Mesenchymal stem cell (in vitro differentiated cells and primary cell): ENCODE data around the gene AP3S2.

Source experiments
- DNase-seq: peaks from one replicate; pipeline ENCODE4 v3.0.0-alpha.2; 2013
- H2AFZ ChIP-seq: one replicate; pipeline ENCODE4 v1.6.1; 2013; ENCODE audit warnings: low read depth, mild to moderate bottlenecking, control low read depth, inconsistent platforms, low read length, moderate library complexity
- H2AK5ac ChIP-seq: 2 replicates; pipeline ENCODE4 v1.6.1; 2013; ENCODE audit warnings: low read length, moderate library complexity, mild to moderate bottlenecking, inconsistent platforms; ENCODE audit not compliant: severe bottlenecking
- H2BK120ac ChIP-seq: one replicate; pipeline ENCODE4 v1.6.1; 2013; ENCODE audit warnings: low read depth, mild to moderate bottlenecking, inconsistent platforms, low read length, moderate library complexity
- H2BK12ac ChIP-seq, 2 experiments: one replicate each; pipeline ENCODE4 v1.6.1; 2013; ENCODE audit warnings: inconsistent platforms in 2 of 2, low read length in 2 of 2, mild to moderate bottlenecking in 2 of 2, moderate library complexity in 2 of 2, control low read depth in 1 of 2
- H2BK15ac ChIP-seq: one replicate; pipeline ENCODE4 v1.6.1; 2013; ENCODE audit warnings: mild to moderate bottlenecking, low read depth, inconsistent platforms; ENCODE audit not compliant: poor library complexity, severe bottlenecking
- H2BK5ac ChIP-seq: 2 replicates; pipeline ENCODE4 v1.6.1; 2013; ENCODE audit warnings: low read depth, mild to moderate bottlenecking, low read length, control low read depth, inconsistent platforms; ENCODE audit not compliant: poor library complexity, severe bottlenecking
- H3K14ac ChIP-seq, 2 experiments: one replicate each; pipeline ENCODE4 v1.6.1; 2013; ENCODE audit warnings: inconsistent platforms in 2 of 2, low read length in 2 of 2, control low read depth in 1 of 2, mild to moderate bottlenecking in 1 of 2, moderate library complexity in 1 of 2
- H3K18ac ChIP-seq, 2 experiments: one replicate each; pipeline ENCODE4 v1.6.1; 2013; ENCODE audit warnings: inconsistent platforms in 2 of 2, low read length in 2 of 2, control low read depth in 1 of 2, low read depth in 1 of 2, mild to moderate bottlenecking in 1 of 2
- H3K23ac ChIP-seq, 2 experiments: one replicate each; pipeline ENCODE4 v1.6.1; 2013; ENCODE audit warnings: inconsistent platforms in 2 of 2, low read length in 2 of 2, mild to moderate bottlenecking in 2 of 2, moderate library complexity in 2 of 2, control low read depth in 1 of 2
- H3K27ac ChIP-seq: 2 replicates; pipeline ENCODE4 v1.5.1; 2013; ENCODE audit warnings: mild to moderate bottlenecking, moderate library complexity, low read length, control low read depth, inconsistent platforms; ENCODE audit not compliant: poor library complexity, severe bottlenecking
- H3K27me3 ChIP-seq, 2 experiments: 2 replicates each; pipeline versions ENCODE4 v1.6.1 to v1.7.0; 2013; ENCODE audit warnings: low read length in 2 of 2, mild to moderate bottlenecking in 2 of 2, moderate library complexity in 2 of 2, control low read depth in 1 of 2, inconsistent platforms in 1 of 2; ENCODE audit not compliant: control insufficient read depth in 1 of 2, insufficient read depth in 1 of 2
- H3K36me3 ChIP-seq, 2 experiments: 2 replicates each; pipeline versions ENCODE4 v1.6.1 to v1.7.0; 2013; ENCODE audit warnings: low read length in 2 of 2, control low read depth in 1 of 2, inconsistent platforms in 1 of 2, low read depth in 1 of 2, mild to moderate bottlenecking in 1 of 2; ENCODE audit not compliant: insufficient read depth in 2 of 2, control insufficient read depth in 1 of 2
- H3K4ac ChIP-seq, 2 experiments: one replicate each; pipeline ENCODE4 v1.6.1; 2013; ENCODE audit warnings: inconsistent platforms in 2 of 2, low read length in 2 of 2, mild to moderate bottlenecking in 2 of 2, moderate library complexity in 2 of 2, control low read depth in 1 of 2, low read depth in 1 of 2
- H3K4me1 ChIP-seq: 2 replicates; pipeline ENCODE4 v1.6.1; 2013; ENCODE audit warnings: low read depth, low read length, control low read depth; ENCODE audit not compliant: control insufficient read depth, insufficient read depth
- H3K4me2 ChIP-seq: 2 replicates; pipeline ENCODE4 v1.6.1; 2013; ENCODE audit warnings: low read length, mild to moderate bottlenecking, inconsistent platforms; ENCODE audit not compliant: poor library complexity, severe bottlenecking
- H3K4me3 ChIP-seq, 2 experiments: 2 replicates each; pipeline versions ENCODE4 v1.5.1 to v1.7.0; 2013; ENCODE audit warnings: low read length in 2 of 2, mild to moderate bottlenecking in 2 of 2, control low read depth in 1 of 2, low read depth in 1 of 2; ENCODE audit not compliant: insufficient read depth in 1 of 2
- H3K79me1 ChIP-seq: replicated peaks from 2 replicates; pipeline ENCODE4 v1.6.1; 2013; ENCODE audit warnings: mild to moderate bottlenecking, control low read depth, low read length, inconsistent platforms; ENCODE audit not compliant: poor library complexity, severe bottlenecking
- H3K9ac ChIP-seq: 2 replicates; pipeline ENCODE4 v1.7.0; 2013; ENCODE audit warnings: mild to moderate bottlenecking, low read length, moderate library complexity
- H3K9me3 ChIP-seq: 2 replicates; pipeline ENCODE4 v1.7.0; 2013; ENCODE audit warnings: mild to moderate bottlenecking, low read length; ENCODE audit not compliant: control insufficient read depth
- H4K8ac ChIP-seq: one replicate; pipeline ENCODE4 v1.6.1; 2013; ENCODE audit warnings: inconsistent platforms, mild to moderate bottlenecking, low read length, moderate library complexity
- H4K91ac ChIP-seq: one replicate; pipeline ENCODE4 v1.6.1; 2013; ENCODE audit warnings: mild to moderate bottlenecking, low read length, inconsistent platforms
- WGBS: methylation state at CpG from one replicate; pipeline ENCODE4 v1.1.7; 2013; ENCODE audit warnings: mixed read lengths; 5-methylcytosine and 5-hydroxymethylcytosine counted together

AP3S2 gene

DNA sequence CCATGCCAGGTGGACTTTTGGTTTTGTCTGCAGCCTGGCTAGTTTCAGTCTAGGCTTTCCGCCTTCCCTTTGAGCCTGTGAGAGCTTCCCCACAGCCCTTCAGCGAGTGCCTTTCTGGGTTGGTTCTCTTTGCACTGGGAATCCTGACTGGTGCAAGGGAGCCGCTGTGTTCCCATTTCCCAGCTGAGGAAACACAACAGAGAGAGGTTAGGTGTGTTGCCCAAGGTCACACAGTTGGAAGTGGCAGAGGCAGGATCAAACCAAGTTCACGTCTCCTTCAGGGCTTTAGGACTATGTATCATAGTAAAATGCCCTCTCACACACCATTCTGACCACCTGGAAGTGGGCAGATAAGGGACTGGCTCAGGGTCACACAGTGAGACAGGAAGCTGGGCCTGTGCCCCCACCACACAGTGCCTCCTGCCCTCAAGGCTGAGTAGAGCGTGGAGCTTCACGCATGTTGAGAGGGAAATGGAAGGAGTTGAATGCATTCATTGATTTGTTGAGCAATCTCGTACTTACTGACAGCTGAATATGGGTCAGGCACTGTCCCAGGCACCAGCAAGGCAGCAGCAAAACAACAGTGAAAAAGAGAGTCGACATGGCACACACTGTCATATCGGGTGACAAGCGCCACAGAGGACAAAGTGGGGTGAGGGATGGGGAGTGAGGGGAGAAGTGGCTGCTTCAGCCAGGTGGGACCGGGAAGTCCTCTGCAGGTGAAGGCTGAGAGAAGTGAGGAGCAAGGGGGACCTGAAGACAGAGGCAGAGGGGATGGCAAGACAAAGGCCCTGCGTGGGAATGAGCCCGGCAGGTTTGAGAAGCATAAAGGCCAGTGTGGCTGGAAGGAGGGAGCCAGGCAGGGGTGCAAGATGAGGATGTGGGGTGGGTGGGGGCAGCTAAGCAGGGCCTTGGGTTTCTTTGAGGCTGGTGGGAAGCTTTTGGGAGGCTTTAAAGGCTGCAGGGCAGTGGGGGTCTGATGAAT lies 66.8 kb downstream of the AP3S2 start:
- no peak overlapping the region for H3K27ac ChIP-seq
- no peak overlapping the region for H3K4me2 ChIP-seq
- no peak overlapping the region for H2AFZ ChIP-seq
- WGBS: 93% methylated on average over 13 of the region's 13 CpGs
- H3K9ac ChIP-seq: no peak overlapping the region
- H4K91ac ChIP-seq: peak overlapping the region; percentile 25
- H3K14ac ChIP-seq: no peak overlapping the region
- H4K8ac ChIP-seq: no peak overlapping the region
- H2BK15ac ChIP-seq: no peak overlapping the region
- H2BK5ac ChIP-seq: no peak overlapping the region
- peak overlapping the region in 1 of 2 experiments; percentile 42 for H3K4ac ChIP-seq
- no peak overlapping the region for H2BK12ac ChIP-seq
- no peak overlapping the region for H2BK120ac ChIP-seq
- no peak for DNase-seq
- H3K23ac ChIP-seq: no peak overlapping the region
- peaks cover 2% of the 10 kb centered on the region for H3K79me1 ChIP-seq
- peaks cover 4 to 21% of the 10 kb centered on the region in 2 experiments for H3K36me3 ChIP-seq
- no peak overlapping the region for H3K4me3 ChIP-seq
- H3K9me3 ChIP-seq: no peaks in the 10 kb centered on the region
- H3K27me3 ChIP-seq: no peaks in the 10 kb centered on the region
- H3K18ac ChIP-seq: peak overlapping the region in 1 of 2 experiments; percentile 14
- H3K4me1 ChIP-seq: peaks cover 35% of the 10 kb centered on the region
- H2AK5ac ChIP-seq: peak overlapping the region; percentile 18

DNA sequence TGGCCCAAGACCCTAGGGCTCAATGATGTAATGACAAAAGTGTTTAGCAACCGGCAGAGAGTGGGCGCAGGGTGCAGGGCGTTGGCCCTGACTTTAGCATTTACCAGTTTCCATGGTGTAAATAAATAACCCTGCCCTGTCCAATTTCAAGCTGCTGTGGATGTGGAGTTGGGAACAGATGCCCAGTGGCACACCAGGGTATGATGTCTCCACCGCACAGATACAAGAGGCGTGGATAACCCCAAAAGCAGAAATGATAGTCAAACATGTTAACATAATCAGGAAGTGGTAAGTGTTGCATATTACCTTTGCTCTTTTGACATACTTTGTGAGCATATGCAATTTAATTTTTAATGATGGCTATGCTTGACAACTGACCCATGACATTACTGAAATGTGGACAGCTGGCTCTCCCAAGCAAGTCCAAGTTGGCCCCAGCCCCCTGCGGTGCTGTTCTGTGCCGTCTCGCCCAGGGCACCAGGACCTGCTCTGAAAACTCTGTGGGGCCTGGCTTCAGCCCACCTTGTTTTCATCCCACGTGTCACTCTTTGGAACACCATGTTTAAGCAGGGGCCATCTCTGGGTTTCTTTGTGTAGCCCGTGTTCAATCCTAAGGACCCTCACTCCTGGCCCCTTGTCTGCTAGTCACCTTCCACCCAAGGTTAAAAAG lies 68.4 kb downstream of the AP3S2 start:
- Histone ChIP-seq H3K4me1 (peaks cover 37% of the 10 kb centered on the region), H3K9me3 (no peaks in the 10 kb centered on the region), H3K27ac (no peak overlapping the region), H3K18ac (no peak overlapping the region), H3K36me3 (peaks cover 0 to 10% of the 10 kb centered on the region in 2 experiments), H3K23ac (no peak overlapping the region), H3K27me3 (no peaks in the 10 kb centered on the region), H3K4me2 (peak overlapping the region; percentile 5), H2BK12ac (no peak overlapping the region), H2AFZ (no peak overlapping the region), H3K14ac (no peak overlapping the region), H2BK15ac (no peak overlapping the region), H3K79me1 (peaks cover under 1% of the 10 kb centered on the region), H4K91ac (no peak overlapping the region), H2AK5ac (no peak overlapping the region), H3K4me3 (no peak overlapping the region), H3K9ac (no peak overlapping the region), H4K8ac (no peak overlapping the region), H3K4ac (no peak overlapping the region), H2BK5ac (no peak overlapping the region), H2BK120ac (no peak overlapping the region)
- DNase-seq: no peak
- WGBS: 85% methylated on average over 10 of the region's 10 CpGs

- Histone ChIP-seq H3K79me1 (no peaks in the 10 kb centered on the region), H3K4me2 (no peak overlapping the region), H3K9ac (no peak overlapping the region), H3K4me1 (peaks cover 37% of the 10 kb centered on the region), H3K23ac (no peak overlapping the region), H3K4me3 (no peak overlapping the region), H3K27me3 (no peaks in the 10 kb centered on the region), H2BK15ac (no peak overlapping the region), H4K91ac (peak overlapping the region; percentile 56), H4K8ac (no peak overlapping the region), H2BK120ac (no peak overlapping the region), H2BK5ac (no peak overlapping the region), H3K9me3 (no peaks in the 10 kb centered on the region), H2BK12ac (peak overlapping the region; percentile 21 to 44), H3K27ac (no peak overlapping the region), H3K14ac (no peak overlapping the region), H3K4ac (no peak overlapping the region), H2AFZ (no peak overlapping the region), H2AK5ac (peak overlapping the region; percentile 20), H3K36me3 (peaks cover 0 to 10% of the 10 kb centered on the region in 2 experiments), H3K18ac (peak overlapping the region in 1 of 2 experiments; percentile 38)
- WGBS: 80% methylated on average over 7 of the region's 7 CpGs
- no peak for DNase-seq
Observed at GRCh38 chr15:89824607-89824867, 69.3 kb downstream of the AP3S2 start.
